ENCODE data around the gene GSG1L. TPM values are rescaled to one million over a fixed set of nuclear protein-coding genes. Genes with fewer than 3 reads are reported as not detected.

Gene GSG1L
- total and polyA plus RNA-seq, 4 donors = 0.14 to 1.3 (median 0.24) TPM

- Histone ChIP-seq H3K9me3 (ENCODE audit: control insufficient read depth in 4 of 4, insufficient read depth in 3 of 4, low read length in 3 of 4) (peaks cover 0 to 13% (median 0%) of the 10 kb centered on the region in 4 donors), H3K4me3 (no peak overlapping the region), H3K4me1 (ENCODE audit: control insufficient read depth in 5 of 5, insufficient read depth in 5 of 5, low read length in 5 of 5) (no peaks in the 10 kb centered on the region), H3K27ac (ENCODE audit: low read depth in 1 of 2, low read length in 1 of 2) (no peak overlapping the region), H3K36me3 (ENCODE audit: control insufficient read depth in 4 of 4, insufficient read depth in 4 of 4, low read length in 4 of 4) (no peaks in the 10 kb centered on the region), H3K27me3 (ENCODE audit: control insufficient read depth in 3 of 3, insufficient read depth in 3 of 3, low read length in 2 of 3) (peaks cover 0 to 2% (median 0%) of the 10 kb centered on the region in 3 donors), H3K9ac (ENCODE audit: insufficient read depth in 1 of 2, low read length in 2 of 2) (no peak overlapping the region)
- TF ChIP-seq, protein P1, sequence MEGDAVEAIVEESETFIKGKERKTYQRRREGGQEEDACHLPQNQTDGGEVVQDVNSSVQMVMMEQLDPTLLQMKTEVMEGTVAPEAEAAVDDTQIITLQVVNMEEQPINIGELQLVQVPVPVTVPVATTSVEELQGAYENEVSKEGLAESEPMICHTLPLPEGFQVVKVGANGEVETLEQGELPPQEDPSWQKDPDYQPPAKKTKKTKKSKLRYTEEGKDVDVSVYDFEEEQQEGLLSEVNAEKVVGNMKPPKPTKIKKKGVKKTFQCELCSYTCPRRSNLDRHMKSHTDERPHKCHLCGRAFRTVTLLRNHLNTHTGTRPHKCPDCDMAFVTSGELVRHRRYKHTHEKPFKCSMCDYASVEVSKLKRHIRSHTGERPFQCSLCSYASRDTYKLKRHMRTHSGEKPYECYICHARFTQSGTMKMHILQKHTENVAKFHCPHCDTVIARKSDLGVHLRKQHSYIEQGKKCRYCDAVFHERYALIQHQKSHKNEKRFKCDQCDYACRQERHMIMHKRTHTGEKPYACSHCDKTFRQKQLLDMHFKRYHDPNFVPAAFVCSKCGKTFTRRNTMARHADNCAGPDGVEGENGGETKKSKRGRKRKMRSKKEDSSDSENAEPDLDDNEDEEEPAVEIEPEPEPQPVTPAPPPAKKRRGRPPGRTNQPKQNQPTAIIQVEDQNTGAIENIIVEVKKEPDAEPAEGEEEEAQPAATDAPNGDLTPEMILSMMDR (IDR thresholded peaks at IDR 0.05; ENCODE audit: control extremely low read depth, extremely low read depth) = no peak
- no peak for ATAC-seq (ENCODE audit: insufficient read depth, low FRiP score)
- no peak for DNase-seq
- WGBS, 2 donors = 76 to 79% methylated on average over 4 of the region's 4 CpGs
Measured at GRCh38 chr16:27899736-27900135, 163.8 kb downstream of the GSG1L start.

GRCh38 chr16:27894386-27894785 is 169.1 kb downstream of the GSG1L start:
- no peak overlapping the region for H3K4me3 ChIP-seq
- no peaks in the 10 kb centered on the region for H3K36me3 ChIP-seq (ENCODE audit: control insufficient read depth in 4 of 4, insufficient read depth in 4 of 4, low read length in 4 of 4)
- DNase-seq = no peak
- no peaks in the 10 kb centered on the region for H3K4me1 ChIP-seq (ENCODE audit: control insufficient read depth in 5 of 5, insufficient read depth in 5 of 5, low read length in 5 of 5)
- whole genome bisulfite sequencing, 2 donors = 69 to 82% methylated on average over 8 of the region's 8 CpGs
- no peak for ATAC-seq (ENCODE audit: insufficient read depth, low FRiP score)
- H3K27ac ChIP-seq (ENCODE audit: low read depth in 1 of 2, low read length in 1 of 2) = no peak overlapping the region
- no peak overlapping the region for H3K9ac ChIP-seq (ENCODE audit: insufficient read depth in 1 of 2, low read length in 2 of 2)
- H3K27me3 ChIP-seq (ENCODE audit: control insufficient read depth in 3 of 3, insufficient read depth in 3 of 3, low read length in 2 of 3) = peaks cover 0 to 12% (median 8%) of the 10 kb centered on the region in 3 donors
- H3K9me3 ChIP-seq (ENCODE audit: control insufficient read depth in 4 of 4, insufficient read depth in 3 of 4, low read length in 3 of 4) = peaks cover 0 to 9% (median 0%) of the 10 kb centered on the region in 4 donors
- TF ChIP-seq, protein P1 (IDR thresholded peaks at IDR 0.05; ENCODE audit: control extremely low read depth, extremely low read depth) = no peak

- no peak for ATAC-seq (ENCODE audit: insufficient read depth, low FRiP score)
- Histone ChIP-seq H3K9ac (ENCODE audit: insufficient read depth in 1 of 2, low read length in 2 of 2) (no peak overlapping the region), H3K9me3 (ENCODE audit: control insufficient read depth in 4 of 4, insufficient read depth in 3 of 4, low read length in 3 of 4) (peaks cover 0 to 7% (median 0%) of the 10 kb centered on the region in 4 donors), H3K27me3 (ENCODE audit: control insufficient read depth in 3 of 3, insufficient read depth in 3 of 3, low read length in 2 of 3) (peaks cover 0 to 12% (median 8%) of the 10 kb centered on the region in 3 donors), H3K27ac (ENCODE audit: low read depth in 1 of 2, low read length in 1 of 2) (no peak overlapping the region), H3K36me3 (ENCODE audit: control insufficient read depth in 4 of 4, insufficient read depth in 4 of 4, low read length in 4 of 4) (no peaks in the 10 kb centered on the region), H3K4me3 (no peak overlapping the region), H3K4me1 (ENCODE audit: control insufficient read depth in 5 of 5, insufficient read depth in 5 of 5, low read length in 5 of 5) (no peaks in the 10 kb centered on the region)
- 36 to 38% methylated on average over 9 of the region's 9 CpGs for WGBS, 2 donors
- TF ChIP-seq, protein P1 (IDR thresholded peaks at IDR 0.05; ENCODE audit: control extremely low read depth, extremely low read depth) = no peak
- no peak for DNase-seq
Measured at GRCh38 chr16:27892879-27893278, 170.6 kb downstream of the GSG1L start.

DNA sequence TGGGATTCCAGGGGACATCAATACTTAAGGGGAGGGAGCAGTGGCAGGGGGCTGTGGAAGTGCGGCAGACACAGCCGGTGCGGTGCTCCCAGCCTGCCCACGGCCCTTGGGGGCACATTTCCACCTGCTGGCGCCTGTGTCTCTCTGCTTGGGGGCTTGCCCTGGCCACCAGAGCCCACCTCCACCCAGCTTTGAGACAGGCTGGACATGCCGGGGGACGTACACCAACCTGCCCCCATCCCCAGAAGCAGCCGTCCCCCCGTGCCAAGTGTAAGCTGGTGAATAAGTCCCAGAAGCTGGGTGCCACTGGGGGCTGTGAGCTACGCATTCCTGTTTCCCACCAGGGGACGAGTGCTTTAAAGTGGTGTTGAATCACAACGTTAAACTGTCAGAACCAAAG is 172.6 kb downstream of the GSG1L start:
- Histone ChIP-seq H3K36me3 (ENCODE audit: control insufficient read depth in 4 of 4, insufficient read depth in 4 of 4, low read length in 4 of 4) (no peaks in the 10 kb centered on the region), H3K27ac (ENCODE audit: low read depth in 1 of 2, low read length in 1 of 2) (no peak overlapping the region), H3K4me3 (no peak overlapping the region), H3K4me1 (ENCODE audit: control insufficient read depth in 5 of 5, insufficient read depth in 5 of 5, low read length in 5 of 5) (no peaks in the 10 kb centered on the region), H3K27me3 (ENCODE audit: control insufficient read depth in 3 of 3, insufficient read depth in 3 of 3, low read length in 2 of 3) (peaks cover 0 to 12% (median 8%) of the 10 kb centered on the region in 3 donors), H3K9ac (ENCODE audit: insufficient read depth in 1 of 2, low read length in 2 of 2) (no peak overlapping the region), H3K9me3 (ENCODE audit: control insufficient read depth in 4 of 4, insufficient read depth in 3 of 4, low read length in 3 of 4) (peaks cover 0 to under 1% (median 0%) of the 10 kb centered on the region in 4 donors)
- no peak for DNase-seq
- TF ChIP-seq, protein P1 (IDR thresholded peaks at IDR 0.05; ENCODE audit: control extremely low read depth, extremely low read depth) = no peak
- no peak for ATAC-seq (ENCODE audit: insufficient read depth, low FRiP score)
- WGBS, 2 donors = 44% methylated on average over 12 of the region's 12 CpGs
